Measurements from ENCODE around the gene SIAE. TPM values are rescaled to one million over a fixed set of nuclear protein-coding genes. Genes with fewer than 3 reads are reported as not detected.
A peak's percentile ranks its signal among the peaks of the same experiment; 100 is the strongest.

Gene SIAE
- total RNA-seq, 1 donor from 2014 or later: 8.8 TPM

GRCh38 chr11:124591430-124591829 lies 82.1 kb downstream of the SIAE start:
- Mint-ChIP-seq H3K36me3 (no peaks in the 10 kb centered on the region), H3K27ac (no peak overlapping the region)
- DNase-seq (ENCODE audit: low spot score in 2 of 2, unreplicated experiment in 2 of 2): no peak

GRCh38 chr11:124586238-124586860 lies 87.2 kb downstream of the SIAE start:
- peak; percentile 78 for TF ChIP-seq CTCF (IDR thresholded peaks at IDR 0.05; ENCODE audit: unreplicated experiment)
- Mint-ChIP-seq H3K9me3 (no peaks in the 10 kb centered on the region), H3K27ac (no peak overlapping the region), H3K4me3 (no peak overlapping the region), H3K27me3 (ENCODE audit: low read depth) (peaks cover 36% of the 10 kb centered on the region), H3K36me3 (no peaks in the 10 kb centered on the region), H3K4me1 (no peaks in the 10 kb centered on the region)
- peak; percentile 24 to 65 for DNase-seq (ENCODE audit: low spot score in 2 of 2, unreplicated experiment in 2 of 2)

More at GRCh38 chr11:124591430-124591829, 82.1 kb downstream of the SIAE start:
- no peak for TF ChIP-seq CTCF (IDR thresholded peaks at IDR 0.05; ENCODE audit: unreplicated experiment)
- peaks cover 48% of the 10 kb centered on the region for H3K27me3 Mint-ChIP-seq (ENCODE audit: low read depth)
- H3K9me3 Mint-ChIP-seq: no peaks in the 10 kb centered on the region
- no peaks in the 10 kb centered on the region for H3K4me1 Mint-ChIP-seq
- no peak overlapping the region for H3K4me3 Mint-ChIP-seq

- no peaks in the 10 kb centered on the region for H3K36me3 Mint-ChIP-seq
- peaks cover 29% of the 10 kb centered on the region for H3K27me3 Mint-ChIP-seq (ENCODE audit: low read depth)
- no peaks in the 10 kb centered on the region for H3K4me1 Mint-ChIP-seq
- TF ChIP-seq CTCF (IDR thresholded peaks at IDR 0.05; ENCODE audit: unreplicated experiment): no peak
- no peaks in the 10 kb centered on the region for H3K9me3 Mint-ChIP-seq
- H3K27ac Mint-ChIP-seq: no peak overlapping the region
- no peak for DNase-seq (ENCODE audit: low spot score in 2 of 2, unreplicated experiment in 2 of 2)
- H3K4me3 Mint-ChIP-seq: no peak overlapping the region
Observed at GRCh38 chr11:124584681-124585372, 88.7 kb downstream of the SIAE start.

- Mint-ChIP-seq H3K4me1 (no peaks in the 10 kb centered on the region), H3K36me3 (no peaks in the 10 kb centered on the region), H3K27ac (no peak overlapping the region), H3K9me3 (no peaks in the 10 kb centered on the region), H3K4me3 (no peak overlapping the region), H3K27me3 (ENCODE audit: low read depth) (peaks cover 23% of the 10 kb centered on the region)
- DNase-seq (ENCODE audit: low spot score in 2 of 2, unreplicated experiment in 2 of 2): no peak
- no peak for TF ChIP-seq CTCF (IDR thresholded peaks at IDR 0.05; ENCODE audit: unreplicated experiment)
Observed at GRCh38 chr11:124583781-124584180, 89.8 kb downstream of the SIAE start.

Other genes starting within 250 kb of the SIAE start
- not detected in 3 replicates for gene OR8B4, start 248.9 kb downstream of the SIAE start, total RNA-seq
- gene OR8B8, start 228.0 kb downstream of the SIAE start, total RNA-seq: not detected in 3 replicates
- not detected in 3 replicates for gene OR8B12, start 130.1 kb downstream of the SIAE start, total RNA-seq
- not detected in 3 replicates for gene OR8A1, start 103.7 kb downstream of the SIAE start, total RNA-seq
- not detected in 3 replicates for gene PANX3, start 62.3 kb downstream of the SIAE start, total RNA-seq
- gene TBRG1, start 50.9 kb downstream of the SIAE start, total RNA-seq: 30.9 to 37.3 TPM (median 35.2 TPM) in 3 replicates
- 3.8 to 7.7 TPM (median 5.5 TPM) in 3 replicates for gene SPA17, start 165 bp upstream of the SIAE start, total RNA-seq
- gene NRGN, start 66.2 kb upstream of the SIAE start, total RNA-seq: 2.7 to 2.9 TPM (median 2.7 TPM) in 3 replicates
- gene VSIG2, start 78.5 kb upstream of the SIAE start, total RNA-seq: 0.25 to 0.66 TPM (median 0.44 TPM) in 3 replicates
- 0.85 to 1.1 TPM (median 0.95 TPM) in 3 replicates for gene ESAM, start 88.6 kb upstream of the SIAE start, total RNA-seq
- gene MSANTD2, start 126.7 kb upstream of the SIAE start, total RNA-seq: 32.8 to 37.3 TPM (median 34.4 TPM) in 3 replicates
- gene ROBO3, start 191.7 kb upstream of the SIAE start, total RNA-seq: 26.0 to 26.7 TPM (median 26.4 TPM) in 3 replicates
- not detected in 3 replicates for gene ROBO4, start 224.1 kb upstream of the SIAE start, total RNA-seq
- gene HEPN1, start 245.5 kb upstream of the SIAE start, total RNA-seq: not detected in 3 replicates

All from mesothelial cell of epicardium (in vitro differentiated cells).